Endothelial cell of umbilical vein (primary cell): ENCODE data around the gene GPR42. TPM values are rescaled to one million over a fixed set of nuclear protein-coding genes. Genes with fewer than 3 reads are reported as not detected.

ENCODE experiments used
- BruUV-seq: library from RNA; stranded (reverse); fragments of 400-500 nt; replicated peaks from 2 replicates; lab custom pipeline; 2021; lab: Mats Ljungman, UMichigan
- CTCF ChIA-PET: fragments of 300-600, 350-600 bp; sonication (Branson Sonifier 250); formaldehyde crosslinking; loops from one replicate; lab custom pipeline; 2021; ENCODE audit warnings: antibody characterized with exemption, inconsistent platforms; lab: Charles Lee
- POLR2A ChIA-PET: fragments of 300-600, 350-600 bp; sonication (Branson Sonifier 250); formaldehyde crosslinking; loops from one replicate; lab custom pipeline; 2021; ENCODE audit warnings: antibody characterized with exemption, inconsistent platforms; lab: Charles Lee
- DNase-seq: peaks from one replicate; pipeline ENCODE4 v3.0.0-alpha.2; 2011; ENCODE audit warnings: low read depth, low spot score
- FAIRE-seq: peaks from 2 replicates; lab custom pipeline; 2011; peaks lifted over from hg19 to GRCh38; lab: Jason Lieb, UNC
- H2AFZ ChIP-seq: 2 replicates; pipeline ENCODE4 v1.6.0; 2012; ENCODE audit warnings: low read depth, low read length, control low read depth, inconsistent platforms
- H3K27ac ChIP-seq: 2 replicates; pipeline ENCODE4 v1.5.1; 2011; ENCODE audit warnings: low read depth, mild to moderate bottlenecking, control low read depth, low read length, moderate library complexity; ENCODE audit not compliant: insufficient read depth
- H3K27me3 ChIP-seq, 2 experiments: 2 replicates each; pipeline versions ENCODE4 v1.6.0 to v1.6.1; 2011; ENCODE audit warnings: low read length in 2 of 2, mixed read lengths in 1 of 2; ENCODE audit not compliant: control insufficient read depth in 2 of 2, insufficient read depth in 2 of 2
- H3K36me3 ChIP-seq, 2 experiments: 2 replicates in 1 of 2; 3 replicates in 1 of 2; pipeline ENCODE4 v1.5.1; 2011; ENCODE audit warnings: low read length in 2 of 2, mild to moderate bottlenecking in 1 of 2, moderate library complexity in 1 of 2; ENCODE audit not compliant: control insufficient read depth in 2 of 2, insufficient read depth in 2 of 2; ENCODE audit errors: extremely low read depth in 1 of 2
- H3K4me1 ChIP-seq: 3 replicates; pipeline ENCODE4 v1.5.1; 2011; ENCODE audit warnings: mild to moderate bottlenecking, low read length; ENCODE audit not compliant: control insufficient read depth, insufficient read depth; ENCODE audit errors: extremely low read depth
- H3K4me2 ChIP-seq: 2 replicates; pipeline ENCODE4 v1.6.1; 2011; ENCODE audit warnings: low read length, control low read depth, mixed read lengths; ENCODE audit not compliant: insufficient read depth
- H3K4me3 ChIP-seq, 3 experiments: fragments of 200-600 bp in 1 of 3; sonication (generic), shearing (Covaris generic) in 1 of 3; replicated peaks in 1 of 3; 2 replicates each; pipeline ENCODE4 v1.5.1; 2011 to 2016; ENCODE audit warnings: control low read depth in 3 of 3, low read length in 3 of 3, mild to moderate bottlenecking in 2 of 3, inconsistent platforms in 1 of 3, low read depth in 1 of 3, moderate library complexity in 1 of 3; ENCODE audit not compliant: insufficient read depth in 1 of 3
- H3K79me2 ChIP-seq: 2 replicates; pipeline ENCODE4 v1.6.0; 2012; ENCODE audit warnings: low read length, inconsistent platforms; ENCODE audit not compliant: control insufficient read depth, insufficient read depth
- H3K9ac ChIP-seq: replicated peaks from 2 replicates; pipeline ENCODE3; 2011; ENCODE audit warnings: low read length, control low read depth; ENCODE audit not compliant: insufficient read depth; ENCODE audit errors: extremely low read depth
- H3K9me1 ChIP-seq: replicated peaks from 3 replicates; pipeline ENCODE4 v1.6.0; 2011; ENCODE audit warnings: mild to moderate bottlenecking, low read length; ENCODE audit not compliant: control insufficient read depth, insufficient read depth; ENCODE audit errors: extremely low read depth
- H3K9me3 ChIP-seq: replicated peaks from 2 replicates; pipeline ENCODE4 v1.5.1; 2012; ENCODE audit warnings: low read length, inconsistent platforms; ENCODE audit not compliant: control insufficient read depth, insufficient read depth
- H4K20me1 ChIP-seq: replicated peaks from 2 replicates; pipeline ENCODE3; 2011; ENCODE audit warnings: mild to moderate bottlenecking, low read length; ENCODE audit not compliant: control insufficient read depth, insufficient read depth; ENCODE audit errors: extremely low read depth
- EZH2 ChIP-seq: IDR thresholded peaks from 2 replicates; pipeline ENCODE4 v1.6.1; 2012; ENCODE audit warnings: borderline replicate concordance, low read depth, mild to moderate bottlenecking, moderate library complexity, low read length, inconsistent platforms; ENCODE audit not compliant: severe bottlenecking
- FOS ChIP-seq: IDR thresholded peaks from 2 replicates; pipeline ENCODE4 v1.6.1; 2011; ENCODE audit warnings: mild to moderate bottlenecking, low read length, moderate library complexity, borderline replicate concordance; ENCODE audit not compliant: insufficient read depth
- GATA2 ChIP-seq: IDR thresholded peaks from 2 replicates; pipeline ENCODE4 v1.7.0; 2011; ENCODE audit warnings: low read depth, mild to moderate bottlenecking, moderate library complexity, mixed read lengths, low read length; ENCODE audit not compliant: insufficient read length, insufficient read depth
- JUN ChIP-seq: IDR thresholded peaks from 2 replicates; pipeline ENCODE4 v1.6.1; 2011; ENCODE audit warnings: borderline replicate concordance, low read depth; ENCODE audit not compliant: insufficient read length, insufficient read depth
- MYC ChIP-seq: IDR thresholded peaks from one replicate; pipeline ENCODE4 v1.6.1; 2011; ENCODE audit warnings: mild to moderate bottlenecking, low read depth, low read length
- POLR2A ChIP-seq: IDR thresholded peaks from 2 replicates; pipeline ENCODE4 v1.6.1; 2012; ENCODE audit warnings: low read depth, mild to moderate bottlenecking, control low read depth, low read length
- POLR2AphosphoS5 ChIP-seq: IDR thresholded peaks from 2 replicates; pipeline ENCODE4 v1.6.1; 2012; ENCODE audit warnings: low read depth, mild to moderate bottlenecking, control low read depth, low read length, moderate library complexity; ENCODE audit not compliant: insufficient read depth
- dilution Hi-C: fragments of 300-500 bp; cut with MboI; formaldehyde crosslinking; loops from one replicate; pipeline ENCODE4 v1.15.0; 2019; ENCODE audit warnings: low sequenced_read_pairs; ENCODE audit not compliant: extremely low pct_ligation_motif_present
- intact Hi-C: fragments of 100-400 bp; cut with micrococcal nuclease; formaldehyde crosslinking; loops from one replicate; pipeline ENCODE4 v1.10.0; 2022
- polyA plus RNA-seq, 4 experiments: library from polyadenylated mRNA; depleted of rRNA in 3 of 4; stranded (reverse) in 3 of 4; unstranded in 1 of 4; fragments of >200 nt; gene quantifications; 2 replicates each; pipeline versions ENCODE4 v1.2.1 to v1.2.3, GENCODE V29; 2011 to 2012; ENCODE audit warnings: missing spikeins in 1 of 4
- total RNA-seq: library from RNA; stranded (reverse); gene quantifications from 2 replicates; pipeline ENCODE4 v1.2.3, GENCODE V29; 2021
- TF ChIP-seq, protein P1 (sequence below), 2 donors: IDR thresholded peaks; 1 replicate in 1 of 2; 2 replicates in 1 of 2; pipeline ENCODE4 v1.5.1; 2011; ENCODE audit warnings: low read length in 2 of 2, mild to moderate bottlenecking in 2 of 2, moderate library complexity in 2 of 2, control low read depth in 1 of 2, inconsistent platforms in 1 of 2, low read depth in 1 of 2; ENCODE audit not compliant: insufficient read depth in 1 of 2; ENCODE audit errors: extremely low read depth in 1 of 2
- TF ChIP-seq, protein P2 (sequence below): IDR thresholded peaks from 2 replicates; pipeline ENCODE4 v1.6.1; 2011; ENCODE audit not compliant: insufficient read depth, insufficient read length

GPR42 gene
- total and polyA plus RNA-seq, 2 donors (not counting 3 experiments of a cell fraction or from before 2014, with no cell fraction given), result not detected

DNA sequence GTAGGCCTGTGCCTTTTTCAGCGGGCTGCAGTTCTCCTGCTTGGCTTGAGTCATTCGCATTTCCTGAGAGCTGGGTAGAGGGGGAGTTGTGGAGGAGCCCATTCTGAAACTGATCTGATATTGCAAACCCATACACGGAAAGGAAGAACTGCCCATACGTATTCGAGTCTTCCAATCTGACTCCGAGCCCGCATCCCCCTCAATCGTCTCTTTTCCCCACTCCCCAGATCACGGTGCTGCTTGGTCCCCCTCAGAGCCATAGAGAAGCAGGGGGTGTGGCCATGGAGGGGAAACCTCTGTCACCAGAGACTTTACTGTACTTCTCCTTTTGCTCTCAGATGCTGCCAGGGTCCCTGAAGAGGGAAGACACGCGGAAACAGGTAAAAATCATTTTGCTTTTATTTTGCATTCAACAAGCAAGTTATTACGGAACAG is 42.0 kb upstream of the GPR42 start, which contains the start of gene CD22:
TSS of gene CD22 (plus strand) at position 337 of the 435 bp plus-strand sequence. CDS start 2,854 bp downstream, outside the sequence.
- FAIRE-seq, result no peak
- CTCF ChIA-PET, result no interaction called here
- H3K9ac ChIP-seq, result no peak within 1 kb of the TSS
- no peak within 1 kb of the TSS for H3K27ac ChIP-seq
- H3K27me3 ChIP-seq, result peaks cover 3 to 5% of the 10 kb centered on the region in 2 experiments
- intact Hi-C loops, result no loop called here
- no TSS peak for BruUV-seq
- no peak for DNase-seq
- TF ChIP-seq POLR2AphosphoS5 (no peak), POLR2A (no peak), JUN (no peak), GATA2 (no peak), EZH2 (no peak), FOS (no peak), MYC (no peak)
- TF ChIP-seq, protein P1, sequence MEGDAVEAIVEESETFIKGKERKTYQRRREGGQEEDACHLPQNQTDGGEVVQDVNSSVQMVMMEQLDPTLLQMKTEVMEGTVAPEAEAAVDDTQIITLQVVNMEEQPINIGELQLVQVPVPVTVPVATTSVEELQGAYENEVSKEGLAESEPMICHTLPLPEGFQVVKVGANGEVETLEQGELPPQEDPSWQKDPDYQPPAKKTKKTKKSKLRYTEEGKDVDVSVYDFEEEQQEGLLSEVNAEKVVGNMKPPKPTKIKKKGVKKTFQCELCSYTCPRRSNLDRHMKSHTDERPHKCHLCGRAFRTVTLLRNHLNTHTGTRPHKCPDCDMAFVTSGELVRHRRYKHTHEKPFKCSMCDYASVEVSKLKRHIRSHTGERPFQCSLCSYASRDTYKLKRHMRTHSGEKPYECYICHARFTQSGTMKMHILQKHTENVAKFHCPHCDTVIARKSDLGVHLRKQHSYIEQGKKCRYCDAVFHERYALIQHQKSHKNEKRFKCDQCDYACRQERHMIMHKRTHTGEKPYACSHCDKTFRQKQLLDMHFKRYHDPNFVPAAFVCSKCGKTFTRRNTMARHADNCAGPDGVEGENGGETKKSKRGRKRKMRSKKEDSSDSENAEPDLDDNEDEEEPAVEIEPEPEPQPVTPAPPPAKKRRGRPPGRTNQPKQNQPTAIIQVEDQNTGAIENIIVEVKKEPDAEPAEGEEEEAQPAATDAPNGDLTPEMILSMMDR (IDR thresholded peaks at IDR 0.05; ENCODE audit: extremely low read depth in 1 of 2, insufficient read depth in 1 of 2, low read depth in 1 of 2, low read length in 2 of 2), result no peak
- TF ChIP-seq, protein P2, sequence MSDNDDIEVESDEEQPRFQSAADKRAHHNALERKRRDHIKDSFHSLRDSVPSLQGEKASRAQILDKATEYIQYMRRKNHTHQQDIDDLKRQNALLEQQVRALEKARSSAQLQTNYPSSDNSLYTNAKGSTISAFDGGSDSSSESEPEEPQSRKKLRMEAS, result no peak
- no peaks in the 10 kb centered on the region for H3K4me1 ChIP-seq
- H3K4me3 ChIP-seq, result no peak within 1 kb of the TSS
- no peak within 1 kb of the TSS for H3K4me2 ChIP-seq
- dilution Hi-C loops, result no loop called here
- H2AFZ ChIP-seq, result no peak within 1 kb of the TSS
- H3K9me1 ChIP-seq, result no peaks in the 10 kb centered on the region
- no peaks in the 10 kb centered on the region for H3K9me3 ChIP-seq
- H4K20me1 ChIP-seq, result no peaks in the 10 kb centered on the region
- no peaks in the 10 kb centered on the region for H3K36me3 ChIP-seq
- POLR2A ChIA-PET, result no interaction called here
- H3K79me2 ChIP-seq, result no peaks in the 10 kb centered on the region
